SIG-M5 (cell line): ENCODE measurements around the gene EDRF1.
"Not testable (repeated sequence)": the region's sequence is repeated elsewhere in the genome, so short reads cannot be mapped to it uniquely, and the experiment has no call there.

Experiments
- DNase-seq: peaks from one replicate; lab custom pipeline; 2025; lab: John Stamatoyannopoulos, UW

The EDRF1 gene

DNA sequence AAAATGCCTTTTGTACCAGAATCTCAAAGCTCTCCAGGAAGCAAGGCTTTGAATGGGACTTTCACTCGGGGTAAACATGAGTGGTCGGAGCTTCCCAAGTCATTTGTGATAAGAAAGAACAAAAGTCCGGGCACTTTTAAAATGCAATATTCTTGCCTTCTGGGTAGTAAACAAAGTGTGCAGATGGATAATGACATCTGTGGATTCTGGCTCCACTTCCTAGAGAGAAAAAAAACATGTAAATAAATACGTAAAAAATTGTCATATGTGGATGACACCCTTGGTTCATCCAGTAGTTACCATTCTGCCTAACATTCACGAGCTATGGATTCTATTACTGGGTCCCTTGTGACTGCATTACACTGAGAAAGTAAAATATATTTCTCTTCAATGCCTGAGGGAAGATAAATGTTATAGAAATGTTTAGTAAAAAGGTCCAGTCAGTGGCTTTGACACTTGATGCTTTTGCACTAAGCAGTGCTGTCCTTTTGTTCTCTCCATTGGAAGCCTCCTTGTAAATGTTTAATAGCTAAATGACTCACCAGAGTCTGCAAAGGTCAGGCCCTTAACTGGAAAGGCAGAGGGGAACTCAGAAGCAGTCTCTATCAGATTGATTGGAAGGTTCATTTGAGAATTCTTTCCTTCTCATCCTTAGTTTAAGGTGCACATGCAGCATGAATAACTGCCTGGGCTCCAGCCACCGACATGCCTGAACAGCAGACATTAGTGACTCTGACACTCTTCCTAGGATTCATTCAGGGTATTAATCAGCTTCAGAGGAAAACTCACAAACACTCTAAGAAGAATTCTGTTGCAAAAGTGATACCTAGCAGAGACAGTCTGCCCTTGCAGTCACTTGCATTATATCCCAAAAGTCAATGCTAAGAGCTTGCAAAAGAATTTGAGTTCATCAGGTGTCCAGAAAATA is 11.7 kb upstream of the EDRF1 start:
- no peak for DNase-seq

- no peak for DNase-seq
Observed at GRCh38 chr10:125708971-125709503, 10.5 kb upstream of the EDRF1 start.

GRCh38 chr10:125709553-125710474 is 9.7 kb upstream of the EDRF1 start:
- no peak for DNase-seq

GRCh38 chr10:125711110-125711750 is 8.3 kb upstream of the EDRF1 start:
- no peak for DNase-seq

DNA sequence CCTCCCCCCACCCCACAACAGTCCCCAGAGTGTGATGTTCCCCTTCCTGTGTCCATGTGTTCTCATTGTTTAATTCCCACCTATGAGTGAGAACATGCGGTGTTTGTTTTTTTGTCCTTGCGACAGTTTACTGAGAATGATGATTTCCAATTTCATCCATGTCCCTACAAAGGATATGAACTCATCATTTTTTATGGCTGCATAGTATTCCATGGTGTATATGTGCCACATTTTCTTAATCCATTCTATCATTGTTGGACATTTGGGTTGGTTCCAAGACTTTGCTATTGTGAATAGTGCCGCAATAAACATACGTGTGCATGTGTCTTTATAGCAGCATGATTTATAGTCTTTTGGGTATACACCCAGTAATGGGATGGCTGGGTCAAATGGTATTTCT is 4.8 kb upstream of the EDRF1 start:
- DNase-seq: not testable (repeated sequence)

GRCh38 chr10:125720002-125720382 is 483 bp downstream of the EDRF1 start:
- no peak for DNase-seq

GRCh38 chr10:125721035-125721434 is 1.5 kb downstream of the EDRF1 start:
- DNase-seq: no peak

DNA sequence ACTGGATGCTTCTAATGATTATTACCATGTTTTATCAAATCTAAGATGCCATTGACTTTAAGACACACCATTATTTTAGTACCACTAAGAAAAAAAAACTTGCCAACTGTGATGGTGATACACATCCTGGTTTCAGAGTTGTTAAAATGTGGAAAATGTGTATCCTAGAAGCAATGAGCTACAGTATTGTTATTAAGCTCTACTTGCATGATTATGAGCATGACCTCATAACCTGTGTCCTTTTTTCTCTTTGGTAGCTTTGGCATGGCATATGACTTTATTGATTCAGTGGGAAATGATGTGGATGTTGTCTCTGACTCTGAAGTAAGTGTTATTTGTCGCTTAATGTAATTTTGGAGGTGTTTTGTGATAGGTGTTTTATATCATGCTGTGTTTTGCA is 3.3 kb downstream of the EDRF1 start:
- no peak for DNase-seq

GRCh38 chr10:125726914-125727313 is 7.4 kb downstream of the EDRF1 start:
- DNase-seq: no peak

GRCh38 chr10:125727436-125727835 is 7.9 kb downstream of the EDRF1 start:
- no peak for DNase-seq

GRCh38 chr10:125734148-125734547 is 14.6 kb downstream of the EDRF1 start:
- no peak for DNase-seq

DNA sequence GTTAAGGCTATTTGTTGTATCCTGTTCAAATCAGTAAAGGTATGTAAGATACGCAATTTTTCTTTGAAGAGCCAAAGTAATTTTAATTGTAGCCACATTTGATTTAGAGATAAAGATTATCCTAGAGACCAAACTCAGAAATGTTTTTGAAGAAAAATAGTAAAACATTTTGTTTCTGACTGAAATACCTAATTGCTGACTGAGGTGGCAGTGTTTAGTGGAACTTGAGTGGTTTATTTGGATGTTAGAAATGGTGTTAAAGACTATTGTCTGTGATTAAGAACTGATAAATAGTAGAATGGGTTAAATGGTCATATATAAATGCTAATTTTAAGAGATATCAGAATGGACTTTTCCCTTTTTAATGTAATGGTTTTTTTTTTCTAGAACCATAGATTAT is 15.3 kb downstream of the EDRF1 start:
- no peak for DNase-seq

DNA sequence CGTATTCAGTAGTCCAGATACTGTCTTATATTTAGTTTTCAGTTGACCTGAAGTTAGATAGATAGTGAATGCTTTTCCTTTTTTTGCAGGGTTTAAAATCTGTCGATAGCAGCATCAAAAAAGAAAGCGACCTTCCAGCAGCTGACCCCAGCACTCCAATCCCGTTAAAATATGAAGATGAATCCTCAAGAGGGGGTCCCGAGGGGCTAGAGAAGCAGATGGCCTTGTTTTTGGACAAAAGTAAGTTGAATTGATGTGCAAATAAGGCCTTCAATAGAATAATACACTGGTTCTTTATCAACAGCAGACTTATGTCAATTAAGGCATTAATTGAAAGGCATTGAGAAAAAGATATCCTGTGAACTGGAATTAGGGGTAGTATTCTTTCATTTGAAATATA is 18.7 kb downstream of the EDRF1 start:
- no peak for DNase-seq

DNA sequence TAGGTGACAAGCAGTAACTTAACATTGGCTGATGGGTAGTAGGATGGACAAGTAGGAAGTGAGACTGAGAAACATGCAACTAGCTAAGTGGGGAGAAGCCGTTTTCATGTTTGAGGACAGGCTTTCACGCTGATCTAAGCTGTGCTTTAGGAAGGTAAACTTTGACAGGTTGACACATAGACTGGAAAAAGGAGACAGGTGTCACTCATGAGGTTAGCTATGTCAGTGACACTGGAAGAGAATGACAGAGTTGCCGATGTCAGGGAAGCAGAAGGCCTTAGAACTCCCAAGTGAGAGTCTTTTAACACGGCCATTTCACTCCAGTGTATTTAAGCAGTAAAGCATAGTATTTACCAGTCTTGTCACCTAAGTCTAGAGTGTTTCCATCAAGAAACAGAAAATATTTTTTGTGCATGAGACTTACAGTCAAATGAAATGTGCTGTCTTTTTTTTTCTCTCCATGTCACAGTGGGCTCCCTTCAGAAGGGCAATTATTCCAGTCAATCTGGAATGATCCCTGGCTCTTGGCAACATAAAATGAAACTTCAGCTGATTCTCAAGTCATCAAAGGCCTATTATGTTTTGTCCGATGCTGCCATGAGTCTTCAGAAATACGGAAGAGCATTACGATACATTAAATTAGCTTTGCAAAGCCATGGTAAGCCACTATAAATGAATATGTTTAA is 20.6 kb downstream of the EDRF1 start:
- no peak for DNase-seq

DNA sequence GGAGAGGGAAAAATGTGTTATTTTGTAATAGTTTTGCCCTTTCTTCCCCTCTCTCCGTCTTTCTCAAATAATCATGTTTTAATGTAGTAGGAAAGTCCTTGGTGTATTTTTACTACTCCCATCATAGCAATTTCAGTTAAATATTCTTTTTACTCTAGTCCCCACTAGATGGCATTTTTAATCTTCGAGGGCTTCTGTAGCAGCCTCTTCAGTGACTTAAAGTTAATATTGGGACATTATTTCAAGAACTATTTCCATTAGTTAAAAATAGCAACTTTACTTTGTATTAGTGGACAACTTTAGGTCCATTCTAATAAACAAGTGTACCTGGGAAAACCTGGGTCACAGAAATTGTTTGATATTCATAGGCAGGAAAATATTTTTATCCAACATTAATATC is 23.0 kb downstream of the EDRF1 start:
- DNase-seq: no peak

- no peak for DNase-seq
Observed at GRCh38 chr10:125744909-125745308, 25.4 kb downstream of the EDRF1 start.

- DNase-seq: no peak
Observed at GRCh38 chr10:125747417-125747816, 27.9 kb downstream of the EDRF1 start.

- no peak for DNase-seq
Observed at GRCh38 chr10:125756196-125756595, 36.7 kb downstream of the EDRF1 start.

- no peak for DNase-seq
Observed at GRCh38 chr10:125756853-125757487, 37.5 kb downstream of the EDRF1 start.

DNA sequence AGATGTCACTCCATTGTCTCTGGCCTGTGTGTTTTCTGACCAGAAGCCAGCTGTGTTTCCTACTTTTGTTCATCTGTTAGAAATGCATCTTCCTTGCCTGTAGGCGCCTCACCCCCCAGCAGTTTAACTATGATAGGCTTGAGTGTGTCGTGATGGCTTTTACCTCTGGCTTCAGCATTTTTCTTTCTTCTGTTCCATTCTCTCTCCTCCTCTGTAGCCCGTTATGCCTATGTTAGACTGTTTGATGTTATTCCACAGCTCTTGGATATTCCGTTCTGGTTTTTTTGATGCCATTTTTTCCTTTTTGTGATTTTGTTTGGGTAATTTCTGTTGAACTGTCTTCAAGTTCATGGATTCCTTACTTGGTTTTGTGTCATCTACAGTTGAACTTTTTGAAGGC is 38.2 kb downstream of the EDRF1 start:
- DNase-seq: no peak

DNA sequence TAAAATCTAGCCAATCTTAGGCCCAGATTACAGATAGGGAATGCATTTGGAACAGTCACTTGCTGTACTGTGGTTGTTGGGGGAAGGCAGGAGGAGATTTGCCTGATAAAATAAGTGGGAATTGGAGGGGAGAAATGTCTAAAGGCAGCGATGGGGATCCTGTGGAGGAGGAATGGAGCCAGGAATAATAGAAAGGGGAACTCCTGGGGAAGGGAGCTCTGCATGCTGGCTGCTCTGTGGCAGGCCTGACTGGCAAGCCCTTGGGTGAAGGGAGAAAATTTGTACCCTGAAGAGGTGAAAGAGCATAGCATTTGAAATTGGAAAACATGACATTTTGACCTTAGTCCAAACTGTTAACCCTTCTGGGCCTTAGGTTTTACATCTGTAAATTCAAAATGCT is 42.5 kb downstream of the EDRF1 start:
- no peak for DNase-seq
